ENCODE data around the gene TOM1L2. TPM values are rescaled to one million over a fixed set of nuclear protein-coding genes. Genes with fewer than 3 reads are reported as not detected.

TOM1L2 gene
- total RNA-seq, 3 donors from 2014 or later (not counting 1 experiment from before 2014, with no cell fraction given): 35.7 to 43.2 (median 35.7) TPM

DNA sequence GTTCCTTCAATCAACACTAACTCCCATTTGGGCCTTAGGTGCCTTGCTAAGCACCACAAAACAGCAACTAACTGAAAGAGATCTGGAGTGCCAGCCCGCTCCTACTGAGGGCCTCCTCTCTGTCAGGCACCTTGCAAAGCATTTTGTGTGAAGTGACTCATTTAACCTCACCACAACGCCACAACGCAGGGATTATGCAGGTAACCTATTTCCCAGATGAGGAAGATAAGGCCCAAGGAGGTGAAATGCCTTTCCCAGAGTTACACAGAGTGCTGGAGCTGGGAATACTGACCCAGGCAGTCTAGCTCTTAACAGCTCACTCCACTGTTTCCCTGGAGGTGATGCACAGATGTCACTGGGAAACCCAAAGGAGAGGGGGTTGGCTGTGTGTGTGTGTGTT lies 33.3 kb upstream of the TOM1L2 start:
- H3K4me1 Mint-ChIP-seq: peaks cover 0 to 3% of the 10 kb centered on the region in 2 donors
- H3K4me1 ChIP-seq (ENCODE audit: control insufficient read depth, insufficient read depth, low read length): no peaks in the 10 kb centered on the region
- H3K27me3 Mint-ChIP-seq (ENCODE audit: low read depth in 2 of 2): no peaks in the 10 kb centered on the region
- H3K36me3 ChIP-seq (ENCODE audit: control insufficient read depth, insufficient read depth, low read length): peaks cover 12% of the 10 kb centered on the region
- H3K27ac ChIP-seq (ENCODE audit: low read length): no peak overlapping the region
- WGBS (ENCODE audit: insufficient coverage): 93% methylated on average over 3 of the region's 3 CpGs
- ATAC-seq (no peak), DNase-seq (no peak)
- TF ChIP-seq, protein P1, sequence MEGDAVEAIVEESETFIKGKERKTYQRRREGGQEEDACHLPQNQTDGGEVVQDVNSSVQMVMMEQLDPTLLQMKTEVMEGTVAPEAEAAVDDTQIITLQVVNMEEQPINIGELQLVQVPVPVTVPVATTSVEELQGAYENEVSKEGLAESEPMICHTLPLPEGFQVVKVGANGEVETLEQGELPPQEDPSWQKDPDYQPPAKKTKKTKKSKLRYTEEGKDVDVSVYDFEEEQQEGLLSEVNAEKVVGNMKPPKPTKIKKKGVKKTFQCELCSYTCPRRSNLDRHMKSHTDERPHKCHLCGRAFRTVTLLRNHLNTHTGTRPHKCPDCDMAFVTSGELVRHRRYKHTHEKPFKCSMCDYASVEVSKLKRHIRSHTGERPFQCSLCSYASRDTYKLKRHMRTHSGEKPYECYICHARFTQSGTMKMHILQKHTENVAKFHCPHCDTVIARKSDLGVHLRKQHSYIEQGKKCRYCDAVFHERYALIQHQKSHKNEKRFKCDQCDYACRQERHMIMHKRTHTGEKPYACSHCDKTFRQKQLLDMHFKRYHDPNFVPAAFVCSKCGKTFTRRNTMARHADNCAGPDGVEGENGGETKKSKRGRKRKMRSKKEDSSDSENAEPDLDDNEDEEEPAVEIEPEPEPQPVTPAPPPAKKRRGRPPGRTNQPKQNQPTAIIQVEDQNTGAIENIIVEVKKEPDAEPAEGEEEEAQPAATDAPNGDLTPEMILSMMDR (IDR thresholded peaks at IDR 0.05): no peak
- no peaks in the 10 kb centered on the region for H3K36me3 Mint-ChIP-seq
- intact Hi-C loops (cut with micrococcal nuclease): no loop called here
- no peaks in the 10 kb centered on the region for H3K27me3 ChIP-seq (ENCODE audit: control insufficient read depth, insufficient read depth, low read length)
- H3K27ac Mint-ChIP-seq: no peak overlapping the region
- H3K4me3 ChIP-seq (ENCODE audit: low read length): no peak overlapping the region
- H3K4me3 Mint-ChIP-seq: no peak overlapping the region
- H3K9me3 Mint-ChIP-seq: no peaks in the 10 kb centered on the region
- no peaks in the 10 kb centered on the region for H3K9me3 ChIP-seq (ENCODE audit: control insufficient read depth, insufficient read depth, low read length)

DNA sequence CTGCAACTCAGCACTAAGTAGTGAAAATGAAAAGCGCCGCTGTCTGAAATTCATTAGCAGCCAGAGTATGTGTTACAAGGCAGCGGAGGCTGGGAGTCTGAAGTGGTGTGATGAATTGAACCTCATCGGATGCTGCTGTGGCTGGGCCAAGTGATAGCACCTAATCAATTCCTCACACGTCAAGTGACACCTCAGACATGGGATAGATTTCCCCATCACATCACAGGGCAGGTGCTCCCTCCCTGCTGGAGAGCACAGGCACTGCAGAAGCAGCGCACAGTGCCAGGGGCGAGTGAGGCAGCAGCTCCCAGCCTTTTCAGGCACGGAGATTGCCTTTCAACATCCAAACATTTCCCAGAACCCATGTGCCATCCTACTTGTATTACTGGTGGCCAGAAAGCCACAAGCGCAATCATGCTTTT lies 32.7 kb upstream of the TOM1L2 start:
- H3K36me3 Mint-ChIP-seq: no peaks in the 10 kb centered on the region
- no peak overlapping the region for H3K27ac ChIP-seq (ENCODE audit: low read length)
- no peaks in the 10 kb centered on the region for H3K27me3 Mint-ChIP-seq (ENCODE audit: low read depth in 2 of 2)
- H3K9me3 Mint-ChIP-seq: no peaks in the 10 kb centered on the region
- DNase-seq (no peak), ATAC-seq (no peak)
- no peak overlapping the region for H3K4me3 ChIP-seq (ENCODE audit: low read length)
- TF ChIP-seq, protein P1 (IDR thresholded peaks at IDR 0.05): no peak
- H3K4me3 Mint-ChIP-seq: no peak overlapping the region
- no peaks in the 10 kb centered on the region for H3K27me3 ChIP-seq (ENCODE audit: control insufficient read depth, insufficient read depth, low read length)
- intact Hi-C loops (cut with micrococcal nuclease): no loop called here
- no peaks in the 10 kb centered on the region for H3K9me3 ChIP-seq (ENCODE audit: control insufficient read depth, insufficient read depth, low read length)
- peaks cover 0 to 3% of the 10 kb centered on the region in 2 donors for H3K4me1 Mint-ChIP-seq
- peaks cover 12% of the 10 kb centered on the region for H3K36me3 ChIP-seq (ENCODE audit: control insufficient read depth, insufficient read depth, low read length)
- 97% methylated on average over 9 of the region's 9 CpGs for WGBS (ENCODE audit: insufficient coverage)
- H3K4me1 ChIP-seq (ENCODE audit: control insufficient read depth, insufficient read depth, low read length): no peaks in the 10 kb centered on the region
- H3K27ac Mint-ChIP-seq: no peak overlapping the region

DNA sequence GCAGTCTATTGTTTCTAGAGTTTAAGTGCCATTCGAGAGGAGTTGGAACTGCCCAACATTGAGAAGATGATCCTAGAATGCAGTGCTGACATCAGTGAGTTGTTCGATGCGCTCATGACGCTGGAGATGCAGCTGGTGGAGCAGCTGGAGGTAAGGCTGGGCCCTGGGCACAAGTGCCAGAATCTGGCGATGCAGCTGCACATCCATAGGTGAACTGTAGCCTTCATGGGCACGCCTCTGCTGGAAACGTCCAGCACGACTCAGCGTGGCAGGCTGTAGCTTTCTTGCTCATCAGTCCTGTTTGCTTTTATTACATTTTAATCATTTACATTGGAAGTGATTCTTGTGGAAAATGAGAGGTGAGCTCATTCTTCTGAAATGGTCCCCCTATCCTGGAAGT lies 32.1 kb upstream of the TOM1L2 start:
- no peak overlapping the region for H3K4me3 Mint-ChIP-seq
- H3K36me3 Mint-ChIP-seq: no peaks in the 10 kb centered on the region
- ATAC-seq (no peak), DNase-seq (no peak)
- H3K27ac Mint-ChIP-seq: no peak overlapping the region
- Histone ChIP-seq H3K9me3 (ENCODE audit: control insufficient read depth, insufficient read depth, low read length) (no peaks in the 10 kb centered on the region), H3K27ac (ENCODE audit: low read length) (no peak overlapping the region), H3K27me3 (ENCODE audit: control insufficient read depth, insufficient read depth, low read length) (no peaks in the 10 kb centered on the region), H3K4me1 (ENCODE audit: control insufficient read depth, insufficient read depth, low read length) (no peaks in the 10 kb centered on the region), H3K36me3 (ENCODE audit: control insufficient read depth, insufficient read depth, low read length) (peaks cover 12% of the 10 kb centered on the region), H3K4me3 (ENCODE audit: low read length) (no peak overlapping the region)
- peaks cover 0 to 3% of the 10 kb centered on the region in 2 donors for H3K4me1 Mint-ChIP-seq
- H3K9me3 Mint-ChIP-seq: no peaks in the 10 kb centered on the region
- TF ChIP-seq, protein P1 (IDR thresholded peaks at IDR 0.05): no peak
- 90% methylated on average over 8 of the region's 9 CpGs for WGBS (ENCODE audit: insufficient coverage)
- no peaks in the 10 kb centered on the region for H3K27me3 Mint-ChIP-seq (ENCODE audit: low read depth in 2 of 2)
- intact Hi-C loops (cut with micrococcal nuclease): no loop called here

DNA sequence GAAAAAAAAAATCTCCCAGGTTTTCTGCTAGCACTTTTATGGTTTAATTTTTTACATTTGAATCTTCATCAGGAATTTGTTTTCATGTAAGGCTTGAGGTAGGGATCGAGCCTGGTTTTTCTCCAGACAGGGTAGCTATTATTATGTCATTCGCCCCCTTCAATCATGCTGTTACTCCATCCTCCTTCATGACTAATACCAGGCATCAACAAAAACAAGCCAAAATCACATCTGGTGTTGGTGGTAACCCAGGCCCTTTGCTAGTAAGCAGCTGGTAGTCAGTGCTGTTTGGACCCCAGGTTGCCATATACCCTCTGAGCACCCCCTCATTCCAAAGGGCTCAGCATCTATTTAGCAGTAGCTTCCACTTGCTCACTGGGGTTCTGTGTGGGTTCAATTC lies 30.0 kb upstream of the TOM1L2 start:
- no peaks in the 10 kb centered on the region for H3K9me3 ChIP-seq (ENCODE audit: control insufficient read depth, insufficient read depth, low read length)
- peaks cover 1% of the 10 kb centered on the region for H3K36me3 ChIP-seq (ENCODE audit: control insufficient read depth, insufficient read depth, low read length)
- no peaks in the 10 kb centered on the region for H3K27me3 ChIP-seq (ENCODE audit: control insufficient read depth, insufficient read depth, low read length)
- 100% methylated on average over 1 of the region's 2 CpGs for WGBS (ENCODE audit: insufficient coverage)
- Mint-ChIP-seq H3K27me3 (ENCODE audit: low read depth in 2 of 2) (no peaks in the 10 kb centered on the region), H3K4me1 (peaks cover 0 to 3% of the 10 kb centered on the region in 2 donors), H3K36me3 (no peaks in the 10 kb centered on the region), H3K4me3 (no peak overlapping the region), H3K27ac (no peak overlapping the region), H3K9me3 (no peaks in the 10 kb centered on the region)
- ATAC-seq (no peak), DNase-seq (no peak)
- TF ChIP-seq, protein P1 (IDR thresholded peaks at IDR 0.05): no peak
- H3K4me1 ChIP-seq (ENCODE audit: control insufficient read depth, insufficient read depth, low read length): no peaks in the 10 kb centered on the region
- intact Hi-C loops (cut with micrococcal nuclease): no loop called here
- H3K4me3 ChIP-seq (ENCODE audit: low read length): no peak overlapping the region
- H3K27ac ChIP-seq (ENCODE audit: low read length): no peak overlapping the region

Measured in natural killer cell (primary cell).